ENCODE data around the gene YES1.
A peak's percentile ranks its signal among the peaks of the same experiment; 100 is the strongest.
"Not testable (repeated sequence)": the region's sequence is repeated elsewhere in the genome, so short reads cannot be mapped to it uniquely, and the experiment has no call there.

Gene YES1

DNA sequence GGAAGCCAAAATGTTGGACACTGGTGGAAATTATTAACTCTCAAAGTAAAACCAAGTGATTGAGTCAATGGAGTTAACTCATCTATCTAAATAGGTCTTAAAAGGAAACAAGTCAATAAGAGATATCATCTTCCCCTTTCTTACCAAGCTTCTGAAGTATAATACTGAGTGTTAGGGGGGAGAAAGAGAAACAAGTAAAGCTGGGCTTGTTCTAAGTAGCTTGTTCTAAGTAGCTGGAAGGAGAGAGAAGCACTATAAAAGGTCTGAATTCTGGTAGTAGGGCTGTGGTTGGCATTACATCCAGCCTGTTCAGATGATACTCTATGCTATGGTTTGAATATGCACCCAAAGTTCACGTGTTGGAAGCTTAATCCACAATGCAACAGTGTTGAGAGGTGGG lies 26.8 kb downstream of the YES1 start:
- no peak for FAIRE-seq
- no peak for DNase-seq (ENCODE audit: insufficient read length, low spot score)
- no peak for TF ChIP-seq POLR2A (IDR thresholded peaks at IDR 0.05; ENCODE audit: low read depth, low read length)

- DNase-seq (ENCODE audit: insufficient read length, low spot score) (no peak), FAIRE-seq (no peak)
- TF ChIP-seq POLR2A (IDR thresholded peaks at IDR 0.05; ENCODE audit: low read depth, low read length): no peak
Observed at GRCh38 chr18:784470-785172, 27.4 kb downstream of the YES1 start.

GRCh38 chr18:778194-778927 lies 33.7 kb downstream of the YES1 start:
- FAIRE-seq (peak; percentile 27), DNase-seq (ENCODE audit: insufficient read length, low spot score) (no peak)
- TF ChIP-seq POLR2A (IDR thresholded peaks at IDR 0.05; ENCODE audit: low read depth, low read length): no peak

DNA sequence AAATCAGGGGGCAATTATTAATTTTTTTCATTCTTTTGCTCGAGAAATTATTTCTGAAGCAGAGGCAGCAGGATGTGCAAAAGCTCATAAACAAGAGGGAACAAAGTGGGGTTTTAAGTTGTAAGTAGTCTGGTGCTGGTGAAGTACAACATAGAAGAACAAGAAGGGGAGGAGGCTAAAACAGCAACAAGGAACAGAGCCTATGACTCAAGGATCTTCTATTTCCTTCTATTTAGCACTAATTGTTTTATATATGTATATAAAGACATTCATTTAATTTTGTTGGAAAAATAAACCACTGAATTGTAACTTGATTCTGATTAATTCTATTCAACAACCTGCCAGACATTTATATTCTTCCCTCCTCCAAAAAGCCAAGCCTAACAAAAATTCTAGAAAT lies 35.0 kb downstream of the YES1 start:
- FAIRE-seq (no peak), DNase-seq (ENCODE audit: insufficient read length, low spot score) (no peak)
- TF ChIP-seq POLR2A (IDR thresholded peaks at IDR 0.05; ENCODE audit: low read depth, low read length): no peak

DNA sequence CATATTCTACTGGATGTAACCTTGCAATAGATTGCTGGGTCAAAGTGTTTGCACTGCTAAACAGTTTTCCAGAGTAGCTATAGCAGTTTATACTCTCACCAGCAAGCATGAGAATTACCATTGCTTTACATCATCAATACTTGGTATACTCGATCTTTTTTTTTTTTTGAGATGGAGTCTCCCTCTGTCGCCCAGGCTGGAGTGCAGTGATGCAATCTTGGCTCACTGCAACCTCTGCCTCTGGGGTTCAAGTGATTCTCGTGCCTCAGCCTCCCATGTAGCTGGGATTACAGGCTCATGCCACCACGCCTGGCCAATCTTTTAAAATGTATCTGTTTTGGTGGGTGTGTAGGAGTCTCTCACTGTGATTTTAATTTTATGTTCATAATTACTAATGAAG lies 36.0 kb downstream of the YES1 start:
- not testable (repeated sequence) for DNase-seq (ENCODE audit: insufficient read length, low spot score); FAIRE-seq

DNA sequence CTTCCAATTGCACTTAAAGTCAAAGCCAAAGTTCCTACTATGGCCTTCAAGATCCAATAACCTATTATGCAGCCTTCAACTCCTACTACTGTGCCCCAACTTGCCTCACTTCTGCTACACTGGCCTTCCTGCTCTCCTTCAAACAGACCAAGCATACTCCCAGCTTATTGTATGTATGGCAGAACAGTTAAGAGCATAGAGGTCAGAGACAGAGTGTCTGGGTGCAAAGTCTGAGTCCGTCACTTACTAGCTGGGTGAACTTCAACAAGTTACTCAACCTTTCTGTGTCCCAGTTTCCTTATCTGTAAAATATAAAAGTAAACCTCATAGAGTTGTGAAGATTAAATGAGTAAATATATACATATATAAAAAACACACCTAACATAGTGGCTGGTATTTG lies 37.2 kb downstream of the YES1 start:
- no peak for DNase-seq (ENCODE audit: insufficient read length, low spot score)
- FAIRE-seq: no peak
- no peak for TF ChIP-seq POLR2A (IDR thresholded peaks at IDR 0.05; ENCODE audit: low read depth, low read length)

- no peak for FAIRE-seq
Observed at GRCh38 chr18:773980-774624, 37.9 kb downstream of the YES1 start.

DNA sequence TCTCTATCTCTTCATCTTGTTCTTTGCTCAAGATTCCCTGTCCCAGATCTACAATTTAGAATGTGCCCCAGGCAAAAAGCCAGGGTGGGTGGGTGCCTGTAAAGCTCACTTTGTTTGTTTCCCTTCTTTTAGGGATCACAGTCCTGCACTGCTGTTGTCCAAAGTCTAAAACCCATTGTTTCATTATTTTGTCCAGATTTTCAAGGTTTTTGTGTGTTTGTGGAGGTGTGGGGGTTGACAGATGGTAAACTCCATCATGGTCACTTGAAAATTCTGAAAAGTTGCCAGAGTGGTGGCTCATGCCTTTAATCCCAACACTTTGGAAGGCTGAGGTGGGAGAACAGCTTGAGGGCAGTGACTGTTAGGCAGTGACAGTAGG lies 41.5 kb downstream of the YES1 start:
- TF ChIP-seq POLR2A (IDR thresholded peaks at IDR 0.05; ENCODE audit: low read depth, low read length): no peak
- FAIRE-seq (peak; percentile 27), DNase-seq (ENCODE audit: insufficient read length, low spot score) (no peak)

More at GRCh38 chr18:773980-774624, 37.9 kb downstream of the YES1 start:
- no peak for TF ChIP-seq POLR2A (IDR thresholded peaks at IDR 0.05; ENCODE audit: low read depth, low read length)
- DNase-seq (ENCODE audit: insufficient read length, low spot score): no peak

GRCh38 chr18:767961-768360 lies 44.1 kb downstream of the YES1 start:
- FAIRE-seq (no peak), DNase-seq (ENCODE audit: insufficient read length, low spot score) (no peak)
- no peak for TF ChIP-seq POLR2A (IDR thresholded peaks at IDR 0.05; ENCODE audit: low read depth, low read length)

DNA sequence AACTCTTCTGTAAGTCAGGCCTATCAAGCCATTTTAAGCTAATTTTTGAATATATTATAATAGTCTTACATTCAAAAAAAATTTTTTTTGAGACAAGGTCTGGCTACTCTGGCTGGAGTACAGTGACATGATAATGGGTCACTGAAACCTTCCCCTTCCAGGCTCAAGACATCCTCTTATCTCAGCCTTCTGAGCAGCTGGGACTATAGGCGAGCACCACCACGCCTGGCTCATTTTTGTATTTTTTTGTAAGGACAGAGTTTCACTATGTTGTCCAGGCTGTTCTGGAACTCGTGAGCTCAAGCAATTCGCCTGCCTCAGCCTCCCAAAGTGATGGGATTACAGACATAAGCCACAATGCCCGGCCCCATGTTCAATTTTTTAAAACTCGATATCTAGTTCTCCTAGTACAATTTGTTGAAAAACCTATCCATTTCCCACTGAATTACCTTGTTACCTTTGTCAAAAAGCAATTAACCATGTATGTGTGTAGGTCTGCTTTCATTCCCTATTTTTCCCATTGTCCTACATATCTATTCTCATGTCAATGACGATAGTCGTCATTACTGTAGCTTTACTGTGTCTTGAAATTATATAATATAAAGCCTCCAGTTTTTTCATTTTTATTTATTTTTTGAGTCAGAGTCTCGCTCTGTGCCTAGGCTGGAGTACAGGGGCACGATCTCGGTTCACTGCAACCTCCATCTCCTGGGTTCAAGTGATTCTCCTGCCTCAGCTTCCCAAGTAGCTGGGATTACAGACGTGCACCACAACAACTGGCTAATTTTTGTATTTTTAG lies 44.8 kb downstream of the YES1 start:
- no peak for TF ChIP-seq POLR2A (IDR thresholded peaks at IDR 0.05; ENCODE audit: low read depth, low read length)
- DNase-seq (ENCODE audit: insufficient read length, low spot score): no peak
- no peak for FAIRE-seq

DNA sequence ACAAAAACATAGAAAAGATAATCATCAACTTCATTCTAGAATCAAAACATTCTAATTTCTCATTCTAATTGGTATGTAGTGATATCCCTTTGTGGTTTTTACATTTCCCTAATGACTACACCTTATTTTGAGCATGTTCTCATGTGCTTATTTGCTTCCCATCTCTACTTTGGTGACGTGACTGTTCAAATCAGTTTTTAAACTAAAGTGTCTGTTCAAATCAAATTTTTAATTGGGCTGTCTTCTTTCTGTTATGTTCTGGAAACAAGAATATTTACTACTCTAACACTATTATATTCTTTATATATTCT lies 45.5 kb downstream of the YES1 start:
- DNase-seq (ENCODE audit: insufficient read length, low spot score) (no peak), FAIRE-seq (no peak)
- TF ChIP-seq POLR2A (IDR thresholded peaks at IDR 0.05; ENCODE audit: low read depth, low read length): no peak

DNA sequence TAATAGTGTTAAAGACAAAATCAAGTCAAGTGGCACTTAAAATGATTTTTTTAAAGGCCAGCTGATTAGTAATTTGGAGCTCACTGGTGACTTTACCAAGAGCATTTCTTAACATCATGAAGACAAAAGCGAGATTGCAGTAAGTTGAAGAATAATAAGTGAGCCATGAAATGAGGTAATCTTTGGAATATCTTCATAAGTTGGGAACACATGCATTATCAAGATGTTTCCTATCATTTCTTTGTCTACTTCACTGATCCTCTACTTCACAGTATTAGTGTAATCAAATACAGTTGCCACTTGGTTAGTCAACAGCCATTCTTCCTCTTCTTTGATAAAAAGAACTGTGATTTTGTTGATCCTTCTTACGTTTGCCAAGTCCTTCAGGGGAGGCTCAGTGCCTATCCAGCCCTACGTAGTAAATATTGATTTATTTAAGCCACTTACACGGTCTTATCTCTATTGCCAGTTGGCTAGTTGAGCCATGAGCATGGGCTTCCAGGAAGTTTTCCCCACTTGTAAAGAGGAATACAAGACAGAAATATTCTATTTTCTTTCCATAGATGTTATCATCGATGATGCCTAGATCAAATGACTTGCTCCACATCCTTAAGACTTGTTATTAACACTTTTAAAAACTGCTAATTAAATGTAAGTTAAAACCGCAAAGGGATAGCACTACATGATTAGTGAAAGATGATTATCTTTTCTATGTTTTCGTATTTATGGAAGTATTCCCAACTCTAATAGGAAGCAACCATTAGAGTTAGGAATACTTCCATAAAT lies 46.1 kb downstream of the YES1 start:
- TF ChIP-seq POLR2A (IDR thresholded peaks at IDR 0.05; ENCODE audit: low read depth, low read length): no peak
- FAIRE-seq: peak; percentile 62
- DNase-seq (ENCODE audit: insufficient read length, low spot score): no peak

- DNase-seq (ENCODE audit: insufficient read length, low spot score); FAIRE-seq: not testable (repeated sequence)
Observed at GRCh38 chr18:759864-760263, 52.2 kb downstream of the YES1 start.

All from H54 (cell line).